ENCODE data around the gene RS1. TPM values are rescaled to one million over a fixed set of nuclear protein-coding genes. Genes with fewer than 3 reads are reported as not detected.

Gene RS1
- total RNA-seq, 1 donor from 2014 or later: not detected

GRCh38 chrX:18681996-18682395 is 10.1 kb upstream of the RS1 start:
- no peak overlapping the region for H3K4me3 Mint-ChIP-seq (ENCODE audit: unreplicated experiment)
- no peak overlapping the region for H2AFZ ChIP-seq (ENCODE audit: low read depth, low read length)
- no peaks in the 10 kb centered on the region for H3K36me3 Mint-ChIP-seq (ENCODE audit: low read depth, unreplicated experiment)
- no peak overlapping the region for H3K9ac ChIP-seq (ENCODE audit: low read length)
- H3K9me3 ChIP-seq (ENCODE audit: insufficient read depth, low read depth, low read length): no peaks in the 10 kb centered on the region
- H3K27me3 Mint-ChIP-seq (ENCODE audit: low read depth, unreplicated experiment): no peaks in the 10 kb centered on the region
- no peak overlapping the region for H3K4me3 ChIP-seq (ENCODE audit: insufficient read depth, low read depth, low read length)
- peak; percentile 64 for FAIRE-seq
- no peaks in the 10 kb centered on the region for H3K36me3 ChIP-seq (ENCODE audit: insufficient read depth, low read length)
- no peak overlapping the region for H3K4me2 ChIP-seq (ENCODE audit: low read length)
- no peaks in the 10 kb centered on the region for H3K4me1 Mint-ChIP-seq (ENCODE audit: low read depth, unreplicated experiment)
- H4K20me1 ChIP-seq (ENCODE audit: insufficient read depth, low read length): no peaks in the 10 kb centered on the region
- TF ChIP-seq CTCF (IDR thresholded peaks at IDR 0.05; ENCODE audit: insufficient read depth, low read depth, low read length): no peak
- DNase-seq (ENCODE audit: low read depth): no peak
- H3K9me3 Mint-ChIP-seq (ENCODE audit: unreplicated experiment): peaks cover 3% of the 10 kb centered on the region
- no peaks in the 10 kb centered on the region for H3K27me3 ChIP-seq (ENCODE audit: insufficient read depth, low read length)
- no peaks in the 10 kb centered on the region for H3K4me1 ChIP-seq (ENCODE audit: insufficient read depth, low read length)
- no peaks in the 10 kb centered on the region for H3K79me2 ChIP-seq (ENCODE audit: insufficient read depth, low read length)
- no peak overlapping the region for H3K27ac Mint-ChIP-seq (ENCODE audit: unreplicated experiment)
- no peak overlapping the region for H3K27ac ChIP-seq (ENCODE audit: low read depth, low read length)

DNA sequence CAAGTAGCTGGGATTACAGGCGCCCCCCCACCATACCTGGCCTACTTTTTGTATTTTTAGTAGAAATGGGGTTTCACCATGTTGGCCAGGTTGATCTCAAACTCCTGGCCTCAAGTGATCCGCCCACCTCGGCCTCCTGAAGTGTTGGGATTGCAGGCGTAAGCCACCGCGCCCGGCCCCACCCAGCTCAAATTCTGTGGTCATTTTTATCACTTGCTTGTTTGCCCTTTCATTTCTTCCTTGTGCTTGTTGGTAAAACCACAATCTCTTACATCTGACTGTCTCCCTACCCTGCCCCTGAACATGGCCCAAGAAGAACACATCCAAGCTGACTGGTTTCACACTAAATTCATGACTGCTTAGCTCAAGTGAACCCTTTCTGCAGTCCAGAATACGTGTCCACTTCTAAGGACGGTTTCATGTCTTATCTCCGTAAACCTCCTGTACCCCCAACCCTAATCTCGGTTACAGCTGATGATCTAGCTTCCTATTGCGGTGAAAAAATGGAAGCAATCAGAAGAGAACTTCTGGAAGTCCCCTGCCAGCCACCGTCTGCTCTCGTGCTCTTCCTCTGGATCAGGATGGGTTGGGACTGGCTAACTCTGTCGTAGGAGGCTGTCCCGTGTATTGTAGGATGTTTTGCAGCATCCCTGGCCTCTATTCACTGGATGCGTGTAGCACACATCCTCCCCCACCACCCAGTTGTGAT is 5.4 kb upstream of the RS1 start:
- Histone ChIP-seq H3K4me2 (ENCODE audit: low read length) (no peak overlapping the region), H3K36me3 (ENCODE audit: insufficient read depth, low read length) (no peaks in the 10 kb centered on the region), H4K20me1 (ENCODE audit: insufficient read depth, low read length) (no peaks in the 10 kb centered on the region), H2AFZ (ENCODE audit: low read depth, low read length) (no peak overlapping the region), H3K27ac (ENCODE audit: low read depth, low read length) (no peak overlapping the region), H3K4me3 (ENCODE audit: insufficient read depth, low read depth, low read length) (no peak overlapping the region), H3K79me2 (ENCODE audit: insufficient read depth, low read length) (no peaks in the 10 kb centered on the region), H3K9me3 (ENCODE audit: insufficient read depth, low read depth, low read length) (no peaks in the 10 kb centered on the region), H3K27me3 (ENCODE audit: insufficient read depth, low read length) (no peaks in the 10 kb centered on the region), H3K9ac (ENCODE audit: low read length) (no peak overlapping the region), H3K4me1 (ENCODE audit: insufficient read depth, low read length) (no peaks in the 10 kb centered on the region)
- H3K4me1 Mint-ChIP-seq (ENCODE audit: low read depth, unreplicated experiment): no peaks in the 10 kb centered on the region
- no peaks in the 10 kb centered on the region for H3K36me3 Mint-ChIP-seq (ENCODE audit: low read depth, unreplicated experiment)
- no peaks in the 10 kb centered on the region for H3K9me3 Mint-ChIP-seq (ENCODE audit: unreplicated experiment)
- no peak overlapping the region for H3K4me3 Mint-ChIP-seq (ENCODE audit: unreplicated experiment)
- FAIRE-seq (peak; percentile 82), DNase-seq (ENCODE audit: low read depth) (no peak)
- TF ChIP-seq EZH2 (IDR thresholded peaks at IDR 0.05; ENCODE audit: insufficient read depth, low read length): no peak
- TF ChIP-seq CTCF (IDR thresholded peaks at IDR 0.05; ENCODE audit: insufficient read depth, low read depth, low read length): no peak
- no peak overlapping the region for H3K27ac Mint-ChIP-seq (ENCODE audit: unreplicated experiment)
- no peaks in the 10 kb centered on the region for H3K27me3 Mint-ChIP-seq (ENCODE audit: low read depth, unreplicated experiment)

DNA sequence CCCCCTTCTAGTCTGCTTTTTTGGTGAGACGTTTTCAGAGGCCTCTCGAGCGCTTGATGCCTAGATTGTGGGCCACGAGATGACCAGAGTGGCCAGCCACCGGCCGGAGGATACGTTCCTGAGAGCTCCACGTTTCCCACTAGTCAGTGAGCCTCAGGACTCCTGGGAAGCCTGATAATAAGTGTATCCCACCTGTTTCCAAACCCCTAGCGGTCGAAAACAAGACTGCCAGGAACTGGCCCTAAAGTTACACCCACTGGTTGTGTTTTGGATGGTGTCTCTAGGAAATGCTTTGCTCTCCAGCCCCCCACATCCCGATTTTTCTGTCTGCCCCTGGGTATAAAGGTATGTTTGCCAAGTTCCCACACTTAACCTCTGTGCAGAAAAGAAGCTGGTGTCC is 4.6 kb upstream of the RS1 start:
- Mint-ChIP-seq H3K27me3 (ENCODE audit: low read depth, unreplicated experiment) (no peaks in the 10 kb centered on the region), H3K36me3 (ENCODE audit: low read depth, unreplicated experiment) (no peaks in the 10 kb centered on the region), H3K9me3 (ENCODE audit: unreplicated experiment) (no peaks in the 10 kb centered on the region), H3K4me3 (ENCODE audit: unreplicated experiment) (no peak overlapping the region), H3K4me1 (ENCODE audit: low read depth, unreplicated experiment) (no peaks in the 10 kb centered on the region), H3K27ac (ENCODE audit: unreplicated experiment) (no peak overlapping the region)
- no peak overlapping the region for H3K27ac ChIP-seq (ENCODE audit: low read depth, low read length)
- FAIRE-seq (no peak), DNase-seq (ENCODE audit: low read depth) (no peak)
- no peaks in the 10 kb centered on the region for H3K9me3 ChIP-seq (ENCODE audit: insufficient read depth, low read depth, low read length)
- H3K4me2 ChIP-seq (ENCODE audit: low read length): no peak overlapping the region
- no peaks in the 10 kb centered on the region for H3K79me2 ChIP-seq (ENCODE audit: insufficient read depth, low read length)
- no peak overlapping the region for H2AFZ ChIP-seq (ENCODE audit: low read depth, low read length)
- no peak for TF ChIP-seq EZH2 (IDR thresholded peaks at IDR 0.05; ENCODE audit: insufficient read depth, low read length)
- TF ChIP-seq CTCF (IDR thresholded peaks at IDR 0.05; ENCODE audit: insufficient read depth, low read depth, low read length): peak; percentile 24
- H3K4me3 ChIP-seq (ENCODE audit: insufficient read depth, low read depth, low read length): no peak overlapping the region
- H3K27me3 ChIP-seq (ENCODE audit: insufficient read depth, low read length): no peaks in the 10 kb centered on the region
- no peaks in the 10 kb centered on the region for H3K4me1 ChIP-seq (ENCODE audit: insufficient read depth, low read length)
- no peaks in the 10 kb centered on the region for H4K20me1 ChIP-seq (ENCODE audit: insufficient read depth, low read length)
- H3K9ac ChIP-seq (ENCODE audit: low read length): no peak overlapping the region
- no peaks in the 10 kb centered on the region for H3K36me3 ChIP-seq (ENCODE audit: insufficient read depth, low read length)

Measured in astrocyte (in vitro differentiated cells and primary cell).